GM12875 (cell line): ENCODE data around the gene PTAR1.

Source experiments
- H3K4me3 ChIP-seq: one replicate; pipeline ENCODE4 v1.5.1; 2011; ENCODE audit warnings: low read depth, low read length, control low read depth
- TF ChIP-seq, protein P1 (sequence below): IDR thresholded peaks from 2 replicates; pipeline ENCODE4 v1.5.1; 2011; ENCODE audit warnings: low read depth, mild to moderate bottlenecking, control low read depth, inconsistent platforms, low read length, moderate library complexity, borderline replicate concordance; ENCODE audit not compliant: insufficient read depth

Gene PTAR1

DNA sequence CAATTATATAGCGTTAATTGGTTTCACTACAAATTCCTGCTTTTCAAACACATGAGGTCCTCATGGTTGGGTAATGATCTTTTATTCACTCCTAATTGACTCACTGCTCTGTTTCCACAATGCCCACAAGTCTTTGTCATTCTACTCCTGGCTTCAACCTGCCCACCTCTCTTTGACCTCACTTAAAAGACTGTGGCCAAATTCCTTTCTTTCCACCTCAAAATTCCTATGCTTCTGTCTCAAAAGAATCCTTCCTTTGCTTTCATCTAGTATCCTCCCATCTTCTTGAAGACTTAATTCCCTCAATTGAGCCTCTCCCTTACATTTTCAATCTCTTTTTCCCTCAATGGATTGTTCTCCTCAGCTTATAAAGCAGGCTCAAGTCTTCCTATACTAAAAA is 92.5 kb downstream of the PTAR1 start:
- TF ChIP-seq, protein P1, sequence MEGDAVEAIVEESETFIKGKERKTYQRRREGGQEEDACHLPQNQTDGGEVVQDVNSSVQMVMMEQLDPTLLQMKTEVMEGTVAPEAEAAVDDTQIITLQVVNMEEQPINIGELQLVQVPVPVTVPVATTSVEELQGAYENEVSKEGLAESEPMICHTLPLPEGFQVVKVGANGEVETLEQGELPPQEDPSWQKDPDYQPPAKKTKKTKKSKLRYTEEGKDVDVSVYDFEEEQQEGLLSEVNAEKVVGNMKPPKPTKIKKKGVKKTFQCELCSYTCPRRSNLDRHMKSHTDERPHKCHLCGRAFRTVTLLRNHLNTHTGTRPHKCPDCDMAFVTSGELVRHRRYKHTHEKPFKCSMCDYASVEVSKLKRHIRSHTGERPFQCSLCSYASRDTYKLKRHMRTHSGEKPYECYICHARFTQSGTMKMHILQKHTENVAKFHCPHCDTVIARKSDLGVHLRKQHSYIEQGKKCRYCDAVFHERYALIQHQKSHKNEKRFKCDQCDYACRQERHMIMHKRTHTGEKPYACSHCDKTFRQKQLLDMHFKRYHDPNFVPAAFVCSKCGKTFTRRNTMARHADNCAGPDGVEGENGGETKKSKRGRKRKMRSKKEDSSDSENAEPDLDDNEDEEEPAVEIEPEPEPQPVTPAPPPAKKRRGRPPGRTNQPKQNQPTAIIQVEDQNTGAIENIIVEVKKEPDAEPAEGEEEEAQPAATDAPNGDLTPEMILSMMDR = no peak
- no peak overlapping the region for H3K4me3 ChIP-seq

DNA sequence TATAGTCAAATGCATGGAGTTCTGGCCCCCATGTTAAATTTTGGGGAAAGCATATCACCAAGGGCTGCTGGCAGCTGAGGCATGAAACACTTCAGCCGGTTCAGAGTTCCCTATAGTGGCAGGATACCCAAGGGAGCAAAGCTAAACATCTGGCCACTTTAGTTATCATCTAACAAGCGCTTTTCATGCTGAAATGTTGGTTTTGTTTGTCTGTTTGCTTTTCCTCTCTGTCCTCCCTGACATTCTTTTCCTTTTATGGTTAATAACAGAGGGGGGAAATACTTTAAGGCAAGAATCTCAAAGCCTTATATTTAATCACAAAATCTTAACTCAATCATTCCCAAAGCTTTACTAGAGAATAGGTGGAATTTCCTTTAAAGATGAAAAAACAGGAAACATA is 99.5 kb downstream of the PTAR1 start:
- H3K4me3 ChIP-seq = no peak overlapping the region
- TF ChIP-seq, protein P1 = no peak
